PFSK-1 (cell line): ENCODE results near the gene JUNB.

Source experiments
- FOXP2 ChIP-seq: optimal IDR thresholded peaks from 2 replicates; pipeline ENCODE3; 2011; ENCODE audit warnings: borderline replicate concordance, control low read depth, inconsistent platforms; ENCODE audit not compliant: insufficient read depth; ENCODE audit errors: extremely low read length, extremely low read depth
- POLR2AphosphoS5 ChIP-seq: IDR thresholded peaks from 2 replicates; pipeline ENCODE4 v1.6.1; 2012; ENCODE audit warnings: low read depth, mild to moderate bottlenecking, control low read depth, low read length, moderate library complexity
- SIN3A ChIP-seq: IDR thresholded peaks from 2 replicates; pipeline ENCODE4 v1.6.1; 2012; ENCODE audit warnings: mild to moderate bottlenecking, low read length, moderate library complexity, borderline replicate concordance; ENCODE audit not compliant: insufficient read depth
- TAF1 ChIP-seq: IDR thresholded peaks from 2 replicates; pipeline ENCODE4 v1.6.1; 2012; ENCODE audit warnings: low read length, control low read depth, borderline replicate concordance; ENCODE audit not compliant: insufficient read depth
- TF ChIP-seq, protein P1 (sequence below), 2 experiments: IDR thresholded peaks; 2 replicates each; pipeline versions ENCODE4 v1.6.1 to v1.8.0; 2011 to 2012; ENCODE audit warnings: low read depth in 2 of 2, low read length in 2 of 2, control low read depth in 1 of 2, inconsistent platforms in 1 of 2, mild to moderate bottlenecking in 1 of 2, moderate library complexity in 1 of 2; ENCODE audit not compliant: insufficient read depth in 1 of 2

The JUNB gene

DNA sequence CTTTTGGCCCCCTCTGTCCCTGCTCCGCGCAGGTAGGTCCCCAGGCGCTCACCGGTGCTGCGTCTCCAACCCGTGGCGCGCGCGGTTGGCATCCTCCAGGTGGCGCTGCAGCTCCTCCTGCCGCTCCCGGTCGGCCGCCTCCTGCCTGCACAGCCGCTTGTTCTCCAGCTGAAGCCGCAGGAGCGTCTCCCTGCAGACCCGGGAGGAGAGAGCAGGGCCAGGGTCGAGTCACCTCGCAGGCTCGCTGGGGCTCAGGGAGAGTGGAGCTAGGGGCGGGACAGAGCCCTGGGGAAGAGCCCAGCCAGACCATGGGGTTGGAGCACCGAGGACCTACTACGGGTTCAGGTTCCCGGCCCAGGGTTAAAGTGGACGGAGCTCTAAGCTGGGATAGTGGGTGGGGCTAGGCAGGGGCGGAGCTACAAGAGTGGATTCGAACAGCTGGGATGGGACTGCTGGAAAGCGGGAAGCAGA lies 25.2 kb upstream of the JUNB start:
- TF ChIP-seq TAF1 (no peak), POLR2AphosphoS5 (peak; percentile 57), SIN3A (no peak), FOXP2 (peak; percentile 91)

DNA sequence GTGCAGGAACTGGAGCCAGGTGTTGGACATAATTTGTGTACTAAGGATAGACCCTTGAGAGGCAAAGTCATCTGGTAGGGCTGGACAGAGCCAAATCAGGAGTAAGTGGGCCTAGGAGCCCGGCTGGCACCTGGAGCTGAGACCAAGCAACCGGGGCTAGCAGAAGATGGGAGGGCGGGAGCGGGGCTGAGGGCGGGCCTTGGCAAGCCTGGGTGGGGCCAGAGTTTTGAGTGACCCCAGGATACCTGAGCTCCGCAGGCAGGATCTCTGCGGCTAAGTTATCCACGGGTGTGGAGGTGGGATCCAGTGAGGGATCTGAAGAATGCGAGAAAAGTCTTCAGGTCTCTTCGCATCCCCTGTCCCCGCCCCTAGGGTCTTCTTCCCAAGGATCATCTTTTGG lies 24.1 kb upstream of the JUNB start:
- TF ChIP-seq TAF1 (no peak), FOXP2 (no peak), POLR2AphosphoS5 (no peak), SIN3A (no peak)
- TF ChIP-seq, protein P1, sequence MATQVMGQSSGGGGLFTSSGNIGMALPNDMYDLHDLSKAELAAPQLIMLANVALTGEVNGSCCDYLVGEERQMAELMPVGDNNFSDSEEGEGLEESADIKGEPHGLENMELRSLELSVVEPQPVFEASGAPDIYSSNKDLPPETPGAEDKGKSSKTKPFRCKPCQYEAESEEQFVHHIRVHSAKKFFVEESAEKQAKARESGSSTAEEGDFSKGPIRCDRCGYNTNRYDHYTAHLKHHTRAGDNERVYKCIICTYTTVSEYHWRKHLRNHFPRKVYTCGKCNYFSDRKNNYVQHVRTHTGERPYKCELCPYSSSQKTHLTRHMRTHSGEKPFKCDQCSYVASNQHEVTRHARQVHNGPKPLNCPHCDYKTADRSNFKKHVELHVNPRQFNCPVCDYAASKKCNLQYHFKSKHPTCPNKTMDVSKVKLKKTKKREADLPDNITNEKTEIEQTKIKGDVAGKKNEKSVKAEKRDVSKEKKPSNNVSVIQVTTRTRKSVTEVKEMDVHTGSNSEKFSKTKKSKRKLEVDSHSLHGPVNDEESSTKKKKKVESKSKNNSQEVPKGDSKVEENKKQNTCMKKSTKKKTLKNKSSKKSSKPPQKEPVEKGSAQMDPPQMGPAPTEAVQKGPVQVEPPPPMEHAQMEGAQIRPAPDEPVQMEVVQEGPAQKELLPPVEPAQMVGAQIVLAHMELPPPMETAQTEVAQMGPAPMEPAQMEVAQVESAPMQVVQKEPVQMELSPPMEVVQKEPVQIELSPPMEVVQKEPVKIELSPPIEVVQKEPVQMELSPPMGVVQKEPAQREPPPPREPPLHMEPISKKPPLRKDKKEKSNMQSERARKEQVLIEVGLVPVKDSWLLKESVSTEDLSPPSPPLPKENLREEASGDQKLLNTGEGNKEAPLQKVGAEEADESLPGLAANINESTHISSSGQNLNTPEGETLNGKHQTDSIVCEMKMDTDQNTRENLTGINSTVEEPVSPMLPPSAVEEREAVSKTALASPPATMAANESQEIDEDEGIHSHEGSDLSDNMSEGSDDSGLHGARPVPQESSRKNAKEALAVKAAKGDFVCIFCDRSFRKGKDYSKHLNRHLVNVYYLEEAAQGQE (IDR thresholded peaks at IDR 0.05; ENCODE audit: insufficient read depth in 1 of 2, low read depth in 2 of 2, low read length in 2 of 2) = no peak

DNA sequence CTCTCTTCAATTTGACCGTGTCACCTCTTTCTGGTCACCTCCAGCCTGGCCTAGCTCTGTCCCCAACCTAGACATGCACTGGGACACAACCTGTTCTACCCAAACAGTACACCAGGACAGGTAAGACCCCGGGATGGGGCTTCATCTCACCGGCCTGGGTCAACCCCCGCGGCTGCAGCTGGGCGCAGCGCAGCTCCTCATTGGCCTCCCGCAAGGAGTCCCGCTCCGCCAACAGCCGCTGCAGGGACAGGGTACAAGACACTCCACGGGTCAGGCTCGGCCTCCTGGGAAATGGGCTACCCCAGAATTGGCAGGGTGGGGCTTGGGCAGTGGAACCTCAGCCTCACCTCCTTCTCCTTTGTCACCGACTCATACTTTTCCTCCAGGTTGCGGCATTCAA lies 23.6 kb upstream of the JUNB start:
- TF ChIP-seq TAF1 (no peak), SIN3A (no peak), POLR2AphosphoS5 (no peak), FOXP2 (no peak)
- TF ChIP-seq, protein P1 (IDR thresholded peaks at IDR 0.05; ENCODE audit: insufficient read depth in 1 of 2, low read depth in 2 of 2, low read length in 2 of 2) = no peak

DNA sequence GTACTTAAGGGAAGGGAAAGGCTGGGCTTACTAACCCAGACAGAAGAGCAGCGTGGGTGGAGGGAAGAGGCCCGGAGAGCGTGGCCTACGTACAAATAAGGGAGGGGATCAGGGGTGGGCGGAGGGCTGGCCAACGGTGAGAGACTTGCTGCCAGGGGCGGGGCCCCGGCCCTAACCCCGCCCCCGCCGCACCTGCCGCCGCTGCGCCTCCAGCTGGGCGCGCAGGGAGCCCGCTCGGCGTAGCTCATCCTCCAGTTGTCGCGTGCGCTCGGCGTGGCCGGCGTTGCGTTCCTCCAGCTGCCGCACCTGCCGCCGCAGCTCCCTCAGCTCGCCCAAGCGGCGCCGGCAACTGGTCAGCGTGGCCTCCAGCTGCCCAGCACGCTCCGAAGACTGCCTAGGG lies 21.6 kb upstream of the JUNB start:
- TF ChIP-seq, protein P1 (IDR thresholded peaks at IDR 0.05; ENCODE audit: insufficient read depth in 1 of 2, low read depth in 2 of 2, low read length in 2 of 2) = no peak
- TF ChIP-seq FOXP2 (no peak), POLR2AphosphoS5 (no peak), TAF1 (no peak), SIN3A (no peak)

DNA sequence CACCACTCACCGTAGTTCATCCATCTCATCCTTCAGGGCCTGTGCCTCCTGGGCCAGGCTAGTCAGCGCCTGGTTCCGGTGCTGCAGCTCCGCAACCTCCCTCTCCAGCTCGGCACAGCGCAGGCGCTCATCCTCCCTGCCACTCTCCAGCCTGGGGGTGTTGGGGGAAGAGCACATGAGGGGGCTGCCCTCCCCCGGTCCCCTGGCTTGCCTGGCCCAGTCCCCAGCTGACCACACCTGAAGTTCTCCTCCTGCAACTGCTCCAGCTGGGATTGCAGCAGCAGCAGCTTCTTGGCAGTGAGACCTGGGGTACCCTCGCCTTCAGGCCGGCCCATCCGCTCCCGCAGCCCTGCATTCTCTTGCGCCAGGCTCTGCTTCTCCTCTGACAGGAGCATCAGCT lies 20.4 kb upstream of the JUNB start:
- TF ChIP-seq, protein P1 (IDR thresholded peaks at IDR 0.05; ENCODE audit: insufficient read depth in 1 of 2, low read depth in 2 of 2, low read length in 2 of 2) = no peak
- TF ChIP-seq FOXP2 (no peak), POLR2AphosphoS5 (no peak), SIN3A (no peak), TAF1 (no peak)
